Measurements from ENCODE around the gene AGTRAP.

AGTRAP gene

GRCh38 chr1:11800391-11800755 lies 64.4 kb downstream of the AGTRAP start:
- DNase-seq (ENCODE audit: low read depth, low spot score): no peak
